Fibroblast of pulmonary artery (primary cell): ENCODE results near the gene CDHR2.

Source experiments
- DNase-seq: peaks from one replicate; pipeline ENCODE4 v3.0.0-alpha.2; 2010; ENCODE audit warnings: low read depth
- H3K4me3 ChIP-seq: replicated peaks from 2 replicates; pipeline ENCODE4 v1.5.1; 2011; ENCODE audit warnings: low read depth, mild to moderate bottlenecking, control low read depth, low read length, moderate library complexity
- CTCF ChIP-seq: IDR thresholded peaks from 2 replicates; pipeline ENCODE4 v1.5.1; 2011; ENCODE audit warnings: mild to moderate bottlenecking, control low read depth, low read length, inconsistent platforms; ENCODE audit errors: missing control alignments

The CDHR2 gene

GRCh38 chr5:176636426-176636825, 87.3 kb downstream of the CDHR2 start:
- TF ChIP-seq CTCF, result no peak
- peak; percentile 29 for DNase-seq
- no peak overlapping the region for H3K4me3 ChIP-seq

DNA sequence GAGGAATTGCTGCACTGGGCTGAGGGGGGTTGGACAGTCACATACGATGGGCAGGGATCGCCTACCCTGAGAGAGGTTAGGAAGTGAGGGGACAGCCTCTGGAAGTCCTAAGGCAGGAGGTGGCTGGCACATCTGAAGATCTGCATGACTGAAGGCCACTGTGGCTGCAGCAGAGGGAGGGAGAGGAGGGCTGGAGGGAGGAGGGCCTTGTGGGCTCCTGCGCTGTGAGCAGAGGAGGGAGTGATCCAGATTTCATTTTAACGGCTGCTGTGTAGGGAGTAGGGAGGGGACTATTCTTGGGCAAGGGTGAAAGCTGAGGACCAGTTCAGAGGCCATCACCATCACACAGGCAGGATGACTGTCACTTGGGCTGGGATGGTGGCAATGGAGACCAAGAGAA, 88.4 kb downstream of the CDHR2 start:
- H3K4me3 ChIP-seq, result no peak overlapping the region
- no peak for TF ChIP-seq CTCF
- DNase-seq, result no peak

DNA sequence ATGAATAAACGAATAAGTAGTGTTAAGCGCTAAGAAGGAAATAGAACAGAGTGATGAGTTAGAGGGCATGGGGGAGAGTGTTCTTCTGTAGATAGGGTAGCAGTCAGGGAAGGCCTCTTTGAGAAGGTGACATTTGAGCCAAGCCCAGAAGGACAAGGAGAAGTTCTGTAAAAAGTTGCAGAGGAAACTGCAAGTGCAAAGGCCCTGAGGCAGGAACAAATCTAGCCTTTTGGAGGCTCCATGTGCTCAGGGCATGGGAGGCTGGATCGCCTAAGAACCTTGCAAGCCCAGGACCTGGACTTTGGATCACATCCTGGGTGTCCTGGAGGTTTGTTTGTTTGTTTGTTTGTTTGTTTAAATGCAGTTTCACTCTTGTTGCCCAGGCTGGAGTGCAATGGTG, 89.3 kb downstream of the CDHR2 start:
- no peak overlapping the region for H3K4me3 ChIP-seq
- TF ChIP-seq CTCF, result no peak
- no peak for DNase-seq

- no peak overlapping the region for H3K4me3 ChIP-seq
- no peak for DNase-seq
- TF ChIP-seq CTCF, result no peak
These were observed 90.1 kb downstream of the CDHR2 start for GRCh38 chr5:176639208-176639607.

- no peak for TF ChIP-seq CTCF
- H3K4me3 ChIP-seq, result no peak overlapping the region
- DNase-seq, result peak; percentile 35
These were observed 90.8 kb downstream of the CDHR2 start for GRCh38 chr5:176639981-176640380.

- DNase-seq, result no peak
- H3K4me3 ChIP-seq, result no peak overlapping the region
- TF ChIP-seq CTCF, result no peak
These were observed 91.5 kb downstream of the CDHR2 start for GRCh38 chr5:176640616-176641015.

DNA sequence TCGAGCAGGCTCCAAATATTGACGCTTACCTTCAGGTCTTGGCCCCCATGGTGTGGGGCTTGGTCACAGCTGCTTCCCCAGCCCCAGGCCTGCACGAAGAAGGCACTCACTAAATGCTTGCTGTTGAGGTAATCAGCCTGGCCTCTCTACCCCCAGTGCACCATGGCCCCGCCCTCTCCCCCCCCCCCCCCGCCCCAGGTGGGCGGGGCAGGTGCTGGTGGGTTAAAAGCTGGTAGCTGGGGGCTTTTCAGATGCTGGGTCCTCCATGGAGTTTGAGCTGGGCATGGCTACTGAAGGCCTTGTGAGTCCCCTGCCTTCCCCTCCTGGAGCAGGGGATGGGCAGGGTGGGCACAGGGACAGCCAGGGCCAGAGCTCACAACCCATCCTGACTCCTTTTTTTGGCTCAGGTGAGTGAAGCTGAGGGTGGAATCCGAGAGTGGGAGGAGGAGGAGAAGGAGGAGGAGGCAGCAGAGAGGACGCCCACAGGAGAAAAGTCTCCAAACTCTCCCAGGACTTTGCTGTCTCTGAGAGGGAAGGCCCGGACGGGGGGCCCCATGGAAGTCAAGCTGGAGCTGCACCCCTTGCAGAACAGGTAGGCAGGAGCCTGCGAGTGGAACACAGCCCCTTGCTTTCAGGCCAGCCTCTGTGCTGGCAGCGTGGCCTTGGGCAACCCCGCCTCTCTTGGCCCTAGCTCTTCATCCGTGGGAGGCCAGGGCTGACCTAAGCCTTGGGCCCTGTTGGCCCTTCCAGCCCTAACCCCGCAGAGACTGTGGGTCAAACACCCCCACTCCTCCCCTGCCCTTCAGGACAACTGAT, 93.7 kb downstream of the CDHR2 start:
- DNase-seq, result no peak
- TF ChIP-seq CTCF, result no peak
- H3K4me3 ChIP-seq, result no peak overlapping the region
